HG03432 (cell line): ENCODE measurements around the gene EXOC4.

Source experiments
- ATAC-seq: cut with Tn5 transposase; IDR thresholded peaks from one replicate; pipeline ENCODE4 v1.9.1; 2021; ENCODE audit warnings: mild to moderate bottlenecking, moderate library complexity; ENCODE audit not compliant: unreplicated experiment

The EXOC4 gene

GRCh38 chr7:133693281-133693680 lies 440.4 kb downstream of the EXOC4 start:
- ATAC-seq: no peak

DNA sequence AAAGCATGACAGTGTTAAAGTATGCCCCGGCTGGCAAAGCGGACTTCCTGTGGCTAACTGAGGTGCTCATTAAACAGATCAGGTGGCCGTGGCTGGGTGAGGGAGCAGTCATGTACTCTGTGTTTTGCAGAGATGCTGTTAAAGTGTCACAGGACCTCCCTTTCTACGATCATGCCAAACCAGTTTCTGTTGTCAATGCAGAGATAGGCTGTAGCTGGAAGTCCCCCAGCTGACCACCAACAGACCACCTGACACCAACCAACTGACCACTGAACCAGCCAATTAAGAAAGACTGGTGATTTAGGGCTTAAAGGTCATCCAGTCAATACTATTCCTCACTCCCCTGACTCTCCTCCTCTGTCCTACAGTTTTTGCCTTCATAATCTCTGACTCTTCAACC lies 443.2 kb downstream of the EXOC4 start:
- ATAC-seq: no peak

GRCh38 chr7:133697585-133697984 lies 444.7 kb downstream of the EXOC4 start:
- no peak for ATAC-seq

GRCh38 chr7:133698127-133698526 lies 445.2 kb downstream of the EXOC4 start:
- ATAC-seq: no peak

DNA sequence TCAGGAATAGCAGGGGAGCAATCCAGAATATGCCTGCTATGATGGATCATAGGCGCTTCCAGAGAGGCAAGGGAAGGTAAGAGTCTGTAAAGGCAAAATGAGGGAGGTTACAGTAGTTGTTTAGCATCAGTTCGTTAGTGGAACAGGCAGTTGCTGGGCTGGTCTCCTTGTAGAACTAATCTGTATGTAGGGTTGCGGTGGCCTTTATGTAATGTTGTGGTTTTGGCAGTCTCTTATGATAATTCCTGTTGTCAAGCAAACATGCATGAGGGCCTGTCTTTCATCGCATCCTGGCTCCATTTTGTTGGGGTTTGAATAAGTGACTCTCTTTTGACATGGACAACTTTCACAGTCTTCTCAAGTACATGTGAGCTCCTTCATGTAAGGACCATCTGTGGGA lies 446.5 kb downstream of the EXOC4 start:
- ATAC-seq: no peak

DNA sequence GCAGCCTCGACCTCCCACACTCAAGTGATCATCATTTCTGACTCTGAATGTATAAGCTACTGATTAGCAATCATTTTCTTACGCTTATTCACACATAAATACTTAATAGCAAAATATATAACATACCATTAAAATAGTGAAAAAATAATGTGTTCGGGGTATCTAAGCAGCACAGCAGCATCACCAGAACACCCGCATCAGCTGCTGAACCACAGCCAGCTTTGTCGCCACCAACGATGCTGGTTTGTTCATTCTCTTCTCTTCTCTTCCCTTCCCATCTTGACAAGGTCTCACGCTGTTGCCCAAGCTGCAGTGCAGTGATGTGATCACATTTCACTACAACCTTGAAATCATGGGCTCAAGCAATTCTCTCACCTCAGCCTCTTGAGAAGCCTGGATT lies 449.2 kb downstream of the EXOC4 start:
- ATAC-seq: no peak

GRCh38 chr7:133702960-133703359 lies 450.1 kb downstream of the EXOC4 start:
- ATAC-seq: no peak

- no peak for ATAC-seq
Observed at GRCh38 chr7:133703547-133703946, 450.7 kb downstream of the EXOC4 start.

- no peak for ATAC-seq
Observed at GRCh38 chr7:133704453-133704852, 451.6 kb downstream of the EXOC4 start.

GRCh38 chr7:133705596-133705995 lies 452.7 kb downstream of the EXOC4 start:
- ATAC-seq: no peak

DNA sequence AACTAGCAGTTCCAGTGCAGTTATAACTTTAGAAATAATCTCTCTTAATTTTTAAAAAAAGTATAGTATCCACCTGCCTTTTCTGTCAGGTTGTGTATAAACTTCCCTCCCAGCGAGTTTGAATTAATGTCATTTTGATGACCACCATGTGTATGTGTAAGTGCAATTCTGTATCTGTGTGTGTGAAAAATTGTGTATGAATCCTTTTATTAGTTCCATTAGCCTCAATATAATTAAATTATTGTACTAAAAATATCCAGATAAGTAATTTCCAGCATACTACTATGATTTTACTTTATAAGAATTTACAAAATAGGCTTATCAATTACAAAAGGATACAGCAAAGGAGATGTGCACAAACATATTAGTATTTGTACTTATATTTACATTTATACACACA lies 453.1 kb downstream of the EXOC4 start:
- ATAC-seq: no peak

DNA sequence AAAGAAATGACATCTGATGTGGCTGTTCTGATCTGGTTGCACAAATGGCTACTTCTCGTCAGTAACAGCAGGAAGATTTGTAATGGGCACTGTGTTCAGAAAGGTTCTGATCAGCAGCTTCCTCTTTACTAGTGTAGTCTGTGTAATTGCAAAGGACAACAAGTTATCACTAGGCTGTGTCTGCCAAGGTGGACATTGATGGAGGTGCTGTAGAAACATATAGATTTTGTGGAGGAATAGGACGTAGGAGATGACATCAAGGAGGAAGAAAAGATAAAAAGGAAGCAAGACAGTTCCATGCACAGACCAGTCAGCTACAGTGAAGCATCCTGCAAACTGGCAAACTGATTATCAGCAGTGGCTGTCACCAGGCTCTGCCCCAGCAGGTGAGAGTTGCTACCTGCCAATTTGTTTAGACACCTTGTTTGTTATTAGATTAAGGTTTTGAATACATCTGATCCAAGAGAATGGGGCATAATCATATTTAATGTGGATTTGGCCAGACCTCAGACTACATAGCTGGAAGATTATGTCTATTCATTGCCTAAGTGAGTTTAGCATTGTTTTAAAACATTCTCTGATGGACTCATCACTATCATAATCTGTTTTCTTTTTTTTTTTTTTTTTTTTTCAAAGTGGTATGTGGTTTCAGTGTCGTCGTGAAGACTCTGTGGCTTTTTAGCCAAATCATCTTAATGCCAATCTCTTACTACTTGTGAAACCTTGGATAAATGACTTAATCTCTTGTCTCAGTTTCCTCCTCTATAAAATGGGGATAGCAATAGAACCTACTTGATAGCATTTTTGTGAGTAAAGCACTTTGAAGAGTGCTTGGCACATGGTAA lies 456.4 kb downstream of the EXOC4 start:
- no peak for ATAC-seq

DNA sequence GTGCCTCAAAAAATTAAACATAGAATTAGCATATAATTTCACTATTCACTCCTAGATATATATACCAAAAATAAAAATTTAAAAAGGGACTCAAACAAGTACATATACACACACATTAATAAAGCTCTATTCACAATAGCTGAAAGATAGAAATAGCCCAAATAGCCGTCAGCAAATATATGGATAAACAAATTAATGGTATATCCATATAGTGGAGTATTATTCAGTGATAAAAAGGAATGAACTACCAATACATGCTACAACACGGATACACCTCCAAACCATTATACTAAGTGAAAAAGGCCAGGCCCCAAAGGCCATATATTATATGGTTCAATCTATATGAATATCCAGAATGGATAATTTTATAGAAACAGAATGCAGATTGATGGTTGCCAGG lies 459.7 kb downstream of the EXOC4 start:
- ATAC-seq: no peak

DNA sequence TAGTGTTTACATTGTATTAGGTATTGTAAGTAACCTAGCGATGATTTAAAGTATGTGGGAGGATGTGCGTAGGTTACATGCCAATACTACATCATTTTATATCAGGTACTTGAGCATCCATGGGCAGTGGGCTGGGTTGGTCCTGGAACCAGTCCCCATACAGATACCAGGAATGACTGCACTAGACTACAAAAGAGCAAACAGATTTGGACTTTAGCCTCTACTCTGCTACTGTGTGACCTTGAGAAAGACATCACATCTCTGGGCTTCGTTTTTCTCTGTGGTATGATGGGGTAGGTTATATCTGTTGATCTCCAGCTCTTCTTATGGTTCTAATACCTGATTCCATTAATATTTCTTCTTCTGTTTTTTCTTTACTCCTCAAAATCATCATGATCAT lies 461.8 kb downstream of the EXOC4 start:
- no peak for ATAC-seq

- ATAC-seq: no peak
Observed at GRCh38 chr7:133718131-133718530, 465.3 kb downstream of the EXOC4 start.

- ATAC-seq: no peak
Observed at GRCh38 chr7:133723044-133723443, 470.2 kb downstream of the EXOC4 start.

- ATAC-seq: no peak
Observed at GRCh38 chr7:133724148-133724547, 471.3 kb downstream of the EXOC4 start.

- no peak for ATAC-seq
Observed at GRCh38 chr7:133724694-133725093, 471.8 kb downstream of the EXOC4 start.

GRCh38 chr7:133727476-133728214 lies 474.8 kb downstream of the EXOC4 start:
- ATAC-seq: no peak

DNA sequence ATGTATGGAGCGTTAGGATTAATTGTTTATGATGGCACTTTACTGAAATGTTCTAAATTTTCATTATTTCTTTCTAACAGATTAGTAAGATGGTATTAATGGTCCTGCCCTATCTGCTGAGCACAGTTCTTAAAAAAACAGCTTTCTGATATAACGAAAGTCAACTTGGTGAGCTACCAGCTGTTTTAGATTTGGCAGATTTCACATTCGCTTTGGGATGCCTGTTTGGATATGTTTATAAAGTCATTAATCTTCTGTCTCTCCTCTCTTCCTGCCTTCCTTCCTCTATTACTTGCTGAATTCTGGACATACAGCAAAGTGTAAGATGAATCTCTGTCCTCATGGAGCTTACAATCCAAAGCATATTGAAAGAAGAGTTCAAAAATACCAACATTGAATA lies 477.5 kb downstream of the EXOC4 start:
- ATAC-seq: no peak

- no peak for ATAC-seq
Observed at GRCh38 chr7:133733401-133733800, 480.5 kb downstream of the EXOC4 start.

DNA sequence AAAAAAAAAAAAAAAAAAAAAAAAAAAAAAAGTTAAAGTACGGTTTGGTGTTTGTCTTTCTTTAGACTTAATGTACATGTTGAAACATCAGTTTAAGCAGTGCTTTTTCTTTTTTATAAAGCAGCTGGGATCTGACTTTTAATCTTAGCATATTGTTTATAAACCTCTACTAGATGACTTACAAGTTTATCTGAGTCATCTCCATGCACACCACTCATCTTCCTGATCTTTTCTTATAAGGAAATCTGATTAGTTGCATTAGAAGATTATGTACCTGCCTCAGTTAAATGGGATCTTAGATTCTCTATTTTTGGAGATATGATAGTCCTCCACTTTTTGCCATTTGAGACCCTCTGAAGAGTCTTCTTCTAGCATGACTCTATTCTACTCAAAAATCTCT lies 482.3 kb downstream of the EXOC4 start:
- ATAC-seq: no peak
